ENCODE results near the gene ZNF213.

Gene ZNF213

GRCh38 chr16:3187798-3188674, 53.2 kb downstream of the ZNF213 start, which contains the start of gene OR1F1:
Gene OR1F1, plus strand, starts transcription at chr16:3188204.
- peak; percentile 70 for DNase-seq (ENCODE audit: low spot score)
- in situ Hi-C loops (cut with MboI; ENCODE audit: low sequenced_read_pairs, unreplicated experiment): no loop called here
- TF ChIP-seq, protein P1, sequence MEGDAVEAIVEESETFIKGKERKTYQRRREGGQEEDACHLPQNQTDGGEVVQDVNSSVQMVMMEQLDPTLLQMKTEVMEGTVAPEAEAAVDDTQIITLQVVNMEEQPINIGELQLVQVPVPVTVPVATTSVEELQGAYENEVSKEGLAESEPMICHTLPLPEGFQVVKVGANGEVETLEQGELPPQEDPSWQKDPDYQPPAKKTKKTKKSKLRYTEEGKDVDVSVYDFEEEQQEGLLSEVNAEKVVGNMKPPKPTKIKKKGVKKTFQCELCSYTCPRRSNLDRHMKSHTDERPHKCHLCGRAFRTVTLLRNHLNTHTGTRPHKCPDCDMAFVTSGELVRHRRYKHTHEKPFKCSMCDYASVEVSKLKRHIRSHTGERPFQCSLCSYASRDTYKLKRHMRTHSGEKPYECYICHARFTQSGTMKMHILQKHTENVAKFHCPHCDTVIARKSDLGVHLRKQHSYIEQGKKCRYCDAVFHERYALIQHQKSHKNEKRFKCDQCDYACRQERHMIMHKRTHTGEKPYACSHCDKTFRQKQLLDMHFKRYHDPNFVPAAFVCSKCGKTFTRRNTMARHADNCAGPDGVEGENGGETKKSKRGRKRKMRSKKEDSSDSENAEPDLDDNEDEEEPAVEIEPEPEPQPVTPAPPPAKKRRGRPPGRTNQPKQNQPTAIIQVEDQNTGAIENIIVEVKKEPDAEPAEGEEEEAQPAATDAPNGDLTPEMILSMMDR (IDR thresholded peaks at IDR 0.05; ENCODE audit: borderline replicate concordance, control extremely low read depth, extremely low read depth, insufficient read depth, missing control alignments): no peak

DNA sequence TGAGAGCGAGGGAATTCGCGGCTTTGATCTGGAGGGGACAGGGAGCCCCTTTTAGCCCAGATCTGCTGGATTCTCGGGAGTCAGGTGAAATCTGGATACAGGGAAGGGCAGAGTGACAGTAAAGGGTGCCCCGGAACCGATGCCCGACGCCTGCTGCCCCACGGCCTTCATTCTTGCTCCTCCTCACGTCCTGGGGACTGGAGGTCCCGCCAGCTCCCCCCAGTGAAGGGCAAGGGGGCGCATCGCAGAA, 53.8 kb downstream of the ZNF213 start:
- in situ Hi-C loops (cut with MboI; ENCODE audit: low sequenced_read_pairs, unreplicated experiment): no loop called here
- TF ChIP-seq, protein P1 (IDR thresholded peaks at IDR 0.05; ENCODE audit: borderline replicate concordance, control extremely low read depth, extremely low read depth, insufficient read depth, missing control alignments): no peak
- DNase-seq (ENCODE audit: low spot score): no peak

DNA sequence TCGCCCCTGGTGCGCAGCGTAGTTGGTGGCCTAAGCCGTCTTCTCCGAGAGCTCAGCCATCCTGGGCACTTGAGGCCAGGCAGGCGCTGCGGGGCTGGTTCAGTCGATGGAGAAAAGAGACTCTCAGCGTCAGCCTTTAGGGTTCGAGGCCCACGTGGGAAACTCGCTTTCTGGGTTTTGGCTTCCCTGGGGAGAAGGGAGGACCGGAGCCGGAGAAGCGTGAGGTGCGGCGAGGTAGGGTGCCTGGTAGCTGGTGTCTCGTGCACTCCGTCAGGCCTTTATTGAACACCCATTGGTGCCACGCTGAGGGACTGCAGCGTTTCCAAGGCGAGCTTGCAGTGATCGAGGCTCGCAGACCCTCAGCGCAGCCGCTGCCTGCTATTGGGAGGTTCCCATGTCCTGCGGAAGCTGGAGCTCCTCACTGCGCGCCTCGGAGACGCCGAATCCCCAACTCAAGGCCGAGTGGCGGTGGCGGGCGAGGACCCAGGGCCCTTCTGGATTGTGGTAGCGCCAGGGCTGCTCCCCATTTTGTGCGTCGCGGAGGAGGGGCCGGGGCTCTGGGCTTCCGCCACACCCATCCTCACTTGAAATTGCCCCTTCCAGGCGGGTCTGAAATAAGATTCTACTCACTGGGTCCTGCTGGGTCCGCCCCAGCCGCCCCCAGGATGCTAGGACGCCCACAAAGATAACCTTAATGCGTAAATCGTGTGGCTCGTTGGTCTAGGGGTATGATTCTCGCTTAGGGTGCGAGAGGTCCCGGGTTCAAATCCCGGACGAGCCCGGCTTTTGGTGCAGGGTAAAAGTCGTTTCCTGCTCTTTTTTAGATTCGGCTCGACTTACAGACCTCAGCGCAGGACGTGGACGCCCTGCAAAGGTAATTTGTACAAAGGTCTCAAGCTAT, 54.3 kb downstream of the ZNF213 start:
- TF ChIP-seq, protein P1 (IDR thresholded peaks at IDR 0.05; ENCODE audit: borderline replicate concordance, control extremely low read depth, extremely low read depth, insufficient read depth, missing control alignments): no peak
- in situ Hi-C loops (cut with MboI; ENCODE audit: low sequenced_read_pairs, unreplicated experiment): no loop called here
- peak; percentile 78 for DNase-seq (ENCODE audit: low spot score)

DNA sequence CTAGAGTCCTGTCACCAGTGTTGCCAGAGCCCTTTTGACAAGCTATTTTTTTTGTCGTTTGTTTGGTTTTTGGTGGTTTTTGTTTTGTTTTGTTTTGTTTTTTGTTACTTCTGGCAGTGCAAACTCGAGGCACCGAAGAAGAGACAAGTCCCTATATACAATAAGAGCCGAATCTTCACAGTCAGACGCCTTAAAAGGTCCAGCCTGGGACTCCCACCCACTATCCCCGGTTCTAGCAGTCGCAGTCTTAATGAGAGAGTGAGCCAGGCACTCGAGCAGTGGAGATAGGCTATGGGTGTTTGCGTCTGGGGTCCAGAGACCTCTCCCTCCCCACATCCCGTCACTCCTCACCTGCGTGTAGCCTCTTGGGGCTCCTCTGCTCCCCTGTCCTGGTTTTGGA, 55.0 kb downstream of the ZNF213 start:
- DNase-seq (ENCODE audit: low spot score): no peak
- in situ Hi-C loops (cut with MboI; ENCODE audit: low sequenced_read_pairs, unreplicated experiment): no loop called here
- TF ChIP-seq, protein P1 (IDR thresholded peaks at IDR 0.05; ENCODE audit: borderline replicate concordance, control extremely low read depth, extremely low read depth, insufficient read depth, missing control alignments): no peak

DNA sequence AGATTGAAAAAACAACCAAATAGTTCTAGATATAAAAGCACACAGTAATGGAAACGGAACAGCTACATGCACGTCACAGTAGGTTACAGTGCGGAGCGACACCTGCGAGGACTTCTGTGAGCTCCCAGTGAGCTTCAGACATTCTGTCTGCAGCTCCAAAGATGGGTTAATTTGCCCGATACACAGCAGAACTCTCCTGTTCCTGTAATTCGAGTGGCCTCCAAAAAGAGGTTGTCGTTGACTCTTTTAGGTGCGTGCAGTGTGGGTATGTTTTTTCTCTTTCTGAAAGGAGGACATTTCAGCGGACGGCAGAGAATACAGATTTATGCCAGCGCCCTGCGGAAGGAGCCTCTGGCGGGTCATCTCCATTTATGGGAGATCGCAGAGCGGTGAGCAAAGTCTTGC, 56.1 kb downstream of the ZNF213 start:
- in situ Hi-C loops (cut with MboI; ENCODE audit: low sequenced_read_pairs, unreplicated experiment): no loop called here
- TF ChIP-seq, protein P1 (IDR thresholded peaks at IDR 0.05; ENCODE audit: borderline replicate concordance, control extremely low read depth, extremely low read depth, insufficient read depth, missing control alignments): no peak

More for the DNA sequence above, 56.1 kb downstream of the ZNF213 start:
- DNase-seq (ENCODE audit: low spot score): no peak
